Measurements from ENCODE around the gene DIAPH3. TPM values are rescaled to one million over a fixed set of nuclear protein-coding genes. Genes with fewer than 3 reads are reported as not detected.

Gene DIAPH3
- total RNA-seq, 2 experiments from 2014 or later = 0.08 to 0.11 TPM

DNA sequence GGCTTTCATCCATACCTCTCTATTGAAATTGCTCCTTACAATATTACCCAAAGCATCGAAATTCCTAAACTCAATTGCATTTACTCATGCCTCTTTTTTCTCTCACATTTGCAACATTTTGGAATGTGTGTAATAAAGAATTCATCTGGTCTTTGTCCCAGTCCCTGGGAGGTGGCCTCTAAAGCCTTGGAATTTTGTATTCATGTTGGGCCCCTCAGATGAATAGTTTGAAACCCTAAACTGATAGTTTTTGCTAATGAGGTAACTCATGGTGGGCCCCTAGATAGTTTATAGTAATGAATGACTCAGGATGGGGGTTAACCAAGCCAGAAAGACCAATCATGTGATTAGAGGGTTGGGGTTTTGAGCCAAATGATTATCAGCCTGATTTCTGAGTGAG, 490.4 kb downstream of the DIAPH3 start:
- Histone ChIP-seq H3K27ac (ENCODE audit: low read depth in 1 of 2, low read length in 2 of 2) (no peak overlapping the region), H3K4me3 (ENCODE audit: low read length) (no peak overlapping the region), H3K36me3 (ENCODE audit: insufficient read depth, low read length) (no peaks in the 10 kb centered on the region), H3K4me1 (ENCODE audit: insufficient read depth, low read length) (no peaks in the 10 kb centered on the region), H3K9me3 (ENCODE audit: control insufficient read depth in 1 of 2, insufficient read depth in 1 of 2, low read length in 2 of 2) (no peaks in the 10 kb centered on the region), H3K27me3 (ENCODE audit: control insufficient read depth in 1 of 2, insufficient read depth in 2 of 2, low read length in 2 of 2) (no peaks in the 10 kb centered on the region)
- ATAC-seq (ENCODE audit: poor library complexity) (no peak), DNase-seq (no peak)
- peaks cover 10% of the 10 kb centered on the region for H3K4me1 Mint-ChIP-seq (ENCODE audit: low read depth)
- H3K9me3 Mint-ChIP-seq = no peaks in the 10 kb centered on the region
- CTCF ChIA-PET = no interaction called here
- no peaks in the 10 kb centered on the region for H3K36me3 Mint-ChIP-seq (ENCODE audit: low read depth)
- no peaks in the 10 kb centered on the region for H3K27me3 Mint-ChIP-seq
- intact Hi-C loops (cut with DNase I, micrococcal nuclease) = no loop called here
- H3K4me3 Mint-ChIP-seq = no peak overlapping the region
- no peak overlapping the region for H3K27ac Mint-ChIP-seq
- TF ChIP-seq, protein P1, sequence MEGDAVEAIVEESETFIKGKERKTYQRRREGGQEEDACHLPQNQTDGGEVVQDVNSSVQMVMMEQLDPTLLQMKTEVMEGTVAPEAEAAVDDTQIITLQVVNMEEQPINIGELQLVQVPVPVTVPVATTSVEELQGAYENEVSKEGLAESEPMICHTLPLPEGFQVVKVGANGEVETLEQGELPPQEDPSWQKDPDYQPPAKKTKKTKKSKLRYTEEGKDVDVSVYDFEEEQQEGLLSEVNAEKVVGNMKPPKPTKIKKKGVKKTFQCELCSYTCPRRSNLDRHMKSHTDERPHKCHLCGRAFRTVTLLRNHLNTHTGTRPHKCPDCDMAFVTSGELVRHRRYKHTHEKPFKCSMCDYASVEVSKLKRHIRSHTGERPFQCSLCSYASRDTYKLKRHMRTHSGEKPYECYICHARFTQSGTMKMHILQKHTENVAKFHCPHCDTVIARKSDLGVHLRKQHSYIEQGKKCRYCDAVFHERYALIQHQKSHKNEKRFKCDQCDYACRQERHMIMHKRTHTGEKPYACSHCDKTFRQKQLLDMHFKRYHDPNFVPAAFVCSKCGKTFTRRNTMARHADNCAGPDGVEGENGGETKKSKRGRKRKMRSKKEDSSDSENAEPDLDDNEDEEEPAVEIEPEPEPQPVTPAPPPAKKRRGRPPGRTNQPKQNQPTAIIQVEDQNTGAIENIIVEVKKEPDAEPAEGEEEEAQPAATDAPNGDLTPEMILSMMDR (IDR thresholded peaks at IDR 0.05) = no peak
- POLR2A ChIA-PET = no interaction called here

DNA sequence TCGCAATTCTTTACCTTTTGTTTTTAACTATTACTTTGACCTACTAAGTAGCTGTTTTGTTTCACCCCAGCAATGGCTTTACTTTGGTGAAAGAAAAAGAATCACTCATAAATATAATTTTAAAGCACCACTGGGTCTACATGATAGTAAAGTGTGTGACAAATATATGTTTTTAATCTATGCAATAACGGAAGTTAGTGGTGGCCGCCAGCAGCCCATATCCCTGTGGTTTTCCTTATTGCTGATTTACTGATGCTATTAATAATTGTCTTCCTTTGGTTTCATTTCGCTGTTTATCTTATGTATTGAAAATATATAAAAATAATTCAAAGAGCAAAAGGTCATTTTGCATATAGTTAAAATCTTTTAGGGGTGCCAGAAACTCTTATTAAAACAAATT, 491.3 kb downstream of the DIAPH3 start:
- Histone ChIP-seq H3K27me3 (ENCODE audit: control insufficient read depth in 1 of 2, insufficient read depth in 2 of 2, low read length in 2 of 2) (no peaks in the 10 kb centered on the region), H3K4me3 (ENCODE audit: low read length) (no peak overlapping the region), H3K36me3 (ENCODE audit: insufficient read depth, low read length) (no peaks in the 10 kb centered on the region), H3K4me1 (ENCODE audit: insufficient read depth, low read length) (no peaks in the 10 kb centered on the region), H3K9me3 (ENCODE audit: control insufficient read depth in 1 of 2, insufficient read depth in 1 of 2, low read length in 2 of 2) (no peaks in the 10 kb centered on the region), H3K27ac (ENCODE audit: low read depth in 1 of 2, low read length in 2 of 2) (no peak overlapping the region)
- intact Hi-C loops (cut with DNase I, micrococcal nuclease) = no loop called here
- no peak overlapping the region for H3K4me3 Mint-ChIP-seq
- ATAC-seq (ENCODE audit: poor library complexity) (no peak), DNase-seq (no peak)
- TF ChIP-seq, protein P1 (IDR thresholded peaks at IDR 0.05) = no peak
- ChIA-PET CTCF (interaction anchor here (0.8 to 1.3 kb wide), 2 partner anchors 10 to 68 kb away, joined by 3 to 4 read pairs; no protein-coding TSS in a partner anchor), POLR2A (no interaction called here)
- H3K27ac Mint-ChIP-seq = no peak overlapping the region
- H3K9me3 Mint-ChIP-seq = no peaks in the 10 kb centered on the region
- H3K36me3 Mint-ChIP-seq (ENCODE audit: low read depth) = no peaks in the 10 kb centered on the region
- no peaks in the 10 kb centered on the region for H3K27me3 Mint-ChIP-seq
- peaks cover 5% of the 10 kb centered on the region for H3K4me1 Mint-ChIP-seq (ENCODE audit: low read depth)

DNA sequence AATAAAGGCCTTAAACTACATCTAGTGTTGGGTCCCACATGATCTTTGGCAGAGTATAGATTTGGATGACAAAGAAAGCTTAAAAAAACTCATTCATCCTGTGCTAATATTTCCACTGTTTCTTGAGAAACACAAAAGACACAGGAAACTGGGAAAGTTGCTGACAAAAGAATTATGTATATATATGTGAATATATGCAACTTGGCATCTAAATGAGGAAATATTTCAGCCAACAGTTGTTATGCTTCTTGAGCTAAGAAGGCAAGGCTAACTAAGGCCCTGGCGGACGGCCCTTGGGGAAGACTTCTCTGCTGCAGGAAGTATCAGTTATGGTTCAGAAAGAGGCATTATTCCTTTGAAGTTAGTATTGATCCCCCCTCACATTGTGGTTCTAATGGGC, 491.8 kb downstream of the DIAPH3 start:
- H3K4me1 ChIP-seq (ENCODE audit: insufficient read depth, low read length) = no peaks in the 10 kb centered on the region
- no peak overlapping the region for H3K27ac ChIP-seq (ENCODE audit: low read depth in 1 of 2, low read length in 2 of 2)
- intact Hi-C loops (cut with DNase I, micrococcal nuclease) = no loop called here
- ChIA-PET POLR2A (no interaction called here), CTCF (interaction anchor here (0.8 to 1.3 kb wide), 2 partner anchors 9 to 69 kb away, joined by 3 to 4 read pairs; no protein-coding TSS in a partner anchor)
- H3K4me1 Mint-ChIP-seq (ENCODE audit: low read depth) = peaks cover 5% of the 10 kb centered on the region
- H3K27me3 Mint-ChIP-seq = no peaks in the 10 kb centered on the region
- no peak for ATAC-seq (ENCODE audit: poor library complexity)
- H3K36me3 ChIP-seq (ENCODE audit: insufficient read depth, low read length) = no peaks in the 10 kb centered on the region
- no peaks in the 10 kb centered on the region for H3K36me3 Mint-ChIP-seq (ENCODE audit: low read depth)
- no peak overlapping the region for H3K4me3 Mint-ChIP-seq
- H3K4me3 ChIP-seq (ENCODE audit: low read length) = no peak overlapping the region
- no peaks in the 10 kb centered on the region for H3K9me3 Mint-ChIP-seq
- TF ChIP-seq, protein P1 (IDR thresholded peaks at IDR 0.05) = no peak
- DNase-seq = no peak
- no peaks in the 10 kb centered on the region for H3K9me3 ChIP-seq (ENCODE audit: control insufficient read depth in 1 of 2, insufficient read depth in 1 of 2, low read length in 2 of 2)
- no peaks in the 10 kb centered on the region for H3K27me3 ChIP-seq (ENCODE audit: control insufficient read depth in 1 of 2, insufficient read depth in 2 of 2, low read length in 2 of 2)
- H3K27ac Mint-ChIP-seq = no peak overlapping the region

Data from CD4-positive, alpha-beta T cell (primary cell).